SK-N-SH treated with all-trans-retinoic acid at 6 μM for 48 hours (cell line): ENCODE results near the gene CDC42SE1.

Source experiments
- ARNTL ChIP-seq: fragments of 450-650 bp; formaldehyde crosslinking; IDR thresholded peaks from 2 replicates; pipeline ENCODE4 v1.5.0; 2020; ENCODE audit warnings: low read depth, mild to moderate bottlenecking, moderate library complexity, borderline replicate concordance
- ESRRG ChIP-seq: fragments of 250-450 bp; sonication (Bioruptor Pico); IDR thresholded peaks from 2 replicates; pipeline ENCODE4 v1.6.1; 2021; ENCODE audit warnings: mild to moderate bottlenecking
- GLIS3 ChIP-seq: fragments of 250-450 bp; sonication (Bioruptor Pico); IDR thresholded peaks from 2 replicates; pipeline ENCODE4 v1.5.0; 2020; ENCODE audit warnings: mild to moderate bottlenecking, moderate library complexity
- PPARA ChIP-seq: fragments of 250-450 bp; sonication (Bioruptor Pico); IDR thresholded peaks from 2 replicates; pipeline ENCODE4 v1.5.0; 2020; ENCODE audit warnings: mild to moderate bottlenecking, borderline replicate concordance
- RARB ChIP-seq: fragments of 250-450 bp; sonication (Bioruptor Pico); IDR thresholded peaks from 2 replicates; pipeline ENCODE4 v1.8.0; 2021; ENCODE audit warnings: mild to moderate bottlenecking, moderate library complexity
- ZC3H10 ChIP-seq: fragments of 250-450 bp; sonication (Bioruptor Pico); IDR thresholded peaks from 2 replicates; pipeline ENCODE4 v1.5.1; 2021; ENCODE audit warnings: mild to moderate bottlenecking, moderate library complexity
- ZNF8 ChIP-seq: fragments of 450-650 bp; formaldehyde crosslinking; IDR thresholded peaks from 2 replicates; pipeline ENCODE4 v1.5.0; 2020; ENCODE audit warnings: mild to moderate bottlenecking, moderate library complexity
- TF ChIP-seq, protein P1 (sequence below): fragments of 250-450 bp; sonication (Bioruptor Pico); IDR thresholded peaks from 2 replicates; pipeline ENCODE4 v1.5.1; 2020; ENCODE audit warnings: low read depth, mild to moderate bottlenecking, moderate library complexity
- TF ChIP-seq, protein P2 (sequence below): fragments of 250-450 bp; sonication (Bioruptor Pico); IDR thresholded peaks from 2 replicates; pipeline ENCODE4 v1.8.0; 2021; ENCODE audit warnings: low read depth, mild to moderate bottlenecking, moderate library complexity, borderline replicate concordance
- TF ChIP-seq, protein P3 (sequence below): fragments of 250-450 bp; sonication (Bioruptor Pico); IDR thresholded peaks from 2 replicates; pipeline ENCODE4 v1.5.0; 2020; ENCODE audit warnings: mild to moderate bottlenecking, moderate library complexity

DNA sequence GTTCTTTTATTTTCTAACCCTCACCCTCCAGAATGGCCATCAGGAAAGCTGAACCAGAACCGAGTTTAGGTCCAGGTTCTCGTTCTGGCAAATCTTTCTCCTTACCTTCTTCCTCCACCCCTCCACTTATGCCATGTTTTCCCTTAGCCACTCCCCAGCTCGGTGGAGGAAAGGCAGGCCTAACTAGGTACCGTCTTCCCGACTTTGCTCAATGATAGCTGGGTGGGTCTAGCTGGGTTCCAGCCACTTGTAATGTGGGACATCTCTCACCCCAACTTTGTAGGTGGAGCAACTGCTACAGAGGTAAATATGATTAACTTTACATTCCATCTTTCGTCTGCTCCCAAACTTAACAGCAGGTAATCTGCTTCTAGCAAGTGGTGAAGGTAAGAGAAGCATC is 22.4 kb downstream of the CDC42SE1 start:
- TF ChIP-seq GLIS3 (CRISPR knock-in tag) (no peak), PPARA (CRISPR knock-in tag) (no peak), ZNF8 (CRISPR knock-in tag) (no peak), ZC3H10 (CRISPR knock-in tag) (no peak), ARNTL (CRISPR knock-in tag) (no peak), ESRRG (no peak), RARB (CRISPR knock-in tag) (no peak)
- TF ChIP-seq, protein P1, sequence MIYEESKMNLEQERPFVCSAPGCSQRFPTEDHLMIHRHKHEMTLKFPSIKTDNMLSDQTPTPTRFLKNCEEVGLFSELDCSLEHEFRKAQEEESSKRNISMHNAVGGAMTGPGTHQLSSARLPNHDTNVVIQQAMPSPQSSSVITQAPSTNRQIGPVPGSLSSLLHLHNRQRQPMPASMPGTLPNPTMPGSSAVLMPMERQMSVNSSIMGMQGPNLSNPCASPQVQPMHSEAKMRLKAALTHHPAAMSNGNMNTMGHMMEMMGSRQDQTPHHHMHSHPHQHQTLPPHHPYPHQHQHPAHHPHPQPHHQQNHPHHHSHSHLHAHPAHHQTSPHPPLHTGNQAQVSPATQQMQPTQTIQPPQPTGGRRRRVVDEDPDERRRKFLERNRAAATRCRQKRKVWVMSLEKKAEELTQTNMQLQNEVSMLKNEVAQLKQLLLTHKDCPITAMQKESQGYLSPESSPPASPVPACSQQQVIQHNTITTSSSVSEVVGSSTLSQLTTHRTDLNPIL: no peak
- TF ChIP-seq, protein P2, sequence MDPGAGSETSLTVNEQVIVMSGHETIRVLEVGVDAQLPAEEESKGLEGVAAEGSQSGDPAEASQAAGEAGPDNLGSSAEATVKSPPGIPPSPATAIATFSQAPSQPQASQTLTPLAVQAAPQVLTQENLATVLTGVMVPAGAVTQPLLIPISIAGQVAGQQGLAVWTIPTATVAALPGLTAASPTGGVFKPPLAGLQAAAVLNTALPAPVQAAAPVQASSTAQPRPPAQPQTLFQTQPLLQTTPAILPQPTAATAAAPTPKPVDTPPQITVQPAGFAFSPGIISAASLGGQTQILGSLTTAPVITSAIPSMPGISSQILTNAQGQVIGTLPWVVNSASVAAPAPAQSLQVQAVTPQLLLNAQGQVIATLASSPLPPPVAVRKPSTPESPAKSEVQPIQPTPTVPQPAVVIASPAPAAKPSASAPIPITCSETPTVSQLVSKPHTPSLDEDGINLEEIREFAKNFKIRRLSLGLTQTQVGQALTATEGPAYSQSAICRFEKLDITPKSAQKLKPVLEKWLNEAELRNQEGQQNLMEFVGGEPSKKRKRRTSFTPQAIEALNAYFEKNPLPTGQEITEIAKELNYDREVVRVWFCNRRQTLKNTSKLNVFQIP: no peak
- TF ChIP-seq, protein P3, sequence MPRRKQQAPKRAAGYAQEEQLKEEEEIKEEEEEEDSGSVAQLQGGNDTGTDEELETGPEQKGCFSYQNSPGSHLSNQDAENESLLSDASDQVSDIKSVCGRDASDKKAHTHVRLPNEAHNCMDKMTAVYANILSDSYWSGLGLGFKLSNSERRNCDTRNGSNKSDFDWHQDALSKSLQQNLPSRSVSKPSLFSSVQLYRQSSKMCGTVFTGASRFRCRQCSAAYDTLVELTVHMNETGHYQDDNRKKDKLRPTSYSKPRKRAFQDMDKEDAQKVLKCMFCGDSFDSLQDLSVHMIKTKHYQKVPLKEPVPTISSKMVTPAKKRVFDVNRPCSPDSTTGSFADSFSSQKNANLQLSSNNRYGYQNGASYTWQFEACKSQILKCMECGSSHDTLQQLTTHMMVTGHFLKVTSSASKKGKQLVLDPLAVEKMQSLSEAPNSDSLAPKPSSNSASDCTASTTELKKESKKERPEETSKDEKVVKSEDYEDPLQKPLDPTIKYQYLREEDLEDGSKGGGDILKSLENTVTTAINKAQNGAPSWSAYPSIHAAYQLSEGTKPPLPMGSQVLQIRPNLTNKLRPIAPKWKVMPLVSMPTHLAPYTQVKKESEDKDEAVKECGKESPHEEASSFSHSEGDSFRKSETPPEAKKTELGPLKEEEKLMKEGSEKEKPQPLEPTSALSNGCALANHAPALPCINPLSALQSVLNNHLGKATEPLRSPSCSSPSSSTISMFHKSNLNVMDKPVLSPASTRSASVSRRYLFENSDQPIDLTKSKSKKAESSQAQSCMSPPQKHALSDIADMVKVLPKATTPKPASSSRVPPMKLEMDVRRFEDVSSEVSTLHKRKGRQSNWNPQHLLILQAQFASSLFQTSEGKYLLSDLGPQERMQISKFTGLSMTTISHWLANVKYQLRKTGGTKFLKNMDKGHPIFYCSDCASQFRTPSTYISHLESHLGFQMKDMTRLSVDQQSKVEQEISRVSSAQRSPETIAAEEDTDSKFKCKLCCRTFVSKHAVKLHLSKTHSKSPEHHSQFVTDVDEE (CRISPR knock-in tag): no peak
